GM06990 (cell line): ENCODE data around the gene C1orf116.
"Not testable (repeated sequence)": the region's sequence is repeated elsewhere in the genome, so short reads cannot be mapped to it uniquely, and the experiment has no call there.

Experiments
- DNase-seq: peaks from one replicate; pipeline ENCODE4 v3.0.0-alpha.2; 2011; ENCODE audit not compliant: insufficient read length; ENCODE audit errors: extremely low read depth
- H3K27me3 ChIP-seq: replicated peaks from 2 replicates; pipeline ENCODE4 v1.6.0; 2011; ENCODE audit warnings: low read length; ENCODE audit not compliant: control insufficient read depth, insufficient read depth
- H3K36me3 ChIP-seq: 2 replicates; pipeline ENCODE4 v1.5.1; 2011; ENCODE audit warnings: low read length; ENCODE audit not compliant: control insufficient read depth, insufficient read depth
- H3K4me3 ChIP-seq: replicated peaks from 2 replicates; pipeline ENCODE4 v1.5.1; 2011; ENCODE audit warnings: low read depth, mild to moderate bottlenecking, control low read depth, low read length
- TF ChIP-seq, protein P1 (sequence below): IDR thresholded peaks from 2 replicates; pipeline ENCODE4 v1.5.1; 2011; ENCODE audit warnings: low read length, control low read depth, mild to moderate bottlenecking, inconsistent platforms; ENCODE audit not compliant: insufficient read depth, poor library complexity, severe bottlenecking

The C1orf116 gene

DNA sequence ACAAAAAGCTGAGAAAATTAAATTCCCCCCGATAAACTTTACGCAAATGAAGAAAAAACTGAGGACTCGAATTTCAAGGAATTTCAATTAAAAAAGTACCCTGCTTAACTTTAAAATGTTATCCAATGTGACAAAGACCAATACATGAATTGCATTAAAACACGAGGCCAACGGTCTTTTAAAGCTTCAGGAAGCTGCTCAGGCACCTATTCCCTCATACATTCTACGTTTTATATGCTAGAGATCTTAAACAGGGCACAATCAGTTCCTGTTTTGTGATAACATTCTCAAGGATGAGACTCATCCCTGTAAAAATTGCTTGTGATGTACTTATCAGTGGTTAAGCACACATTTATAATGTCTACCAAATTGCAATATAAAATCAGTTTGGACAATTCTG, 15.5 kb upstream of the C1orf116 start:
- no peak for DNase-seq
- H3K27me3 ChIP-seq, result no peaks in the 10 kb centered on the region
- peaks cover 8% of the 10 kb centered on the region for H3K36me3 ChIP-seq
- TF ChIP-seq, protein P1, sequence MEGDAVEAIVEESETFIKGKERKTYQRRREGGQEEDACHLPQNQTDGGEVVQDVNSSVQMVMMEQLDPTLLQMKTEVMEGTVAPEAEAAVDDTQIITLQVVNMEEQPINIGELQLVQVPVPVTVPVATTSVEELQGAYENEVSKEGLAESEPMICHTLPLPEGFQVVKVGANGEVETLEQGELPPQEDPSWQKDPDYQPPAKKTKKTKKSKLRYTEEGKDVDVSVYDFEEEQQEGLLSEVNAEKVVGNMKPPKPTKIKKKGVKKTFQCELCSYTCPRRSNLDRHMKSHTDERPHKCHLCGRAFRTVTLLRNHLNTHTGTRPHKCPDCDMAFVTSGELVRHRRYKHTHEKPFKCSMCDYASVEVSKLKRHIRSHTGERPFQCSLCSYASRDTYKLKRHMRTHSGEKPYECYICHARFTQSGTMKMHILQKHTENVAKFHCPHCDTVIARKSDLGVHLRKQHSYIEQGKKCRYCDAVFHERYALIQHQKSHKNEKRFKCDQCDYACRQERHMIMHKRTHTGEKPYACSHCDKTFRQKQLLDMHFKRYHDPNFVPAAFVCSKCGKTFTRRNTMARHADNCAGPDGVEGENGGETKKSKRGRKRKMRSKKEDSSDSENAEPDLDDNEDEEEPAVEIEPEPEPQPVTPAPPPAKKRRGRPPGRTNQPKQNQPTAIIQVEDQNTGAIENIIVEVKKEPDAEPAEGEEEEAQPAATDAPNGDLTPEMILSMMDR, result no peak
- no peak overlapping the region for H3K4me3 ChIP-seq

DNA sequence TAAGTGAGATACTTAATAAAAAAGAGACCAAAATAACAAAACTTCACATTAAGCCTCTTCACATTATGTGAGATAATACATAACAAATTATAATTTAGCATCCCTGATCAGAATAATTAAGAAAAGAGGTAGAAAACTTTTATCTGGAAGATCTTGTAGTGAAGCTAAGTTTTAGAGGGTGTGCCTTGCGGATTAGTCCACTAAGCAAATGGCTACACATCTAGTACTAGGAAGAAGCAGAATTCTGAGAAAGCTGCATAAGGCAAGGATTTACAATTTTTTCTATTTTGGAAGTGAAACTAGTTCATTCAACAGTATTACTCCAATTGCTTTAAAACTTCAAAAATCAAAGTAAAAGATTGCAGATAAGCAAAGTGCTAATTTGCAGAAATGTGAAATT, 14.9 kb upstream of the C1orf116 start:
- Histone ChIP-seq H3K36me3 (peaks cover 8% of the 10 kb centered on the region), H3K4me3 (no peak overlapping the region), H3K27me3 (no peaks in the 10 kb centered on the region)
- TF ChIP-seq, protein P1, result no peak
- no peak for DNase-seq

DNA sequence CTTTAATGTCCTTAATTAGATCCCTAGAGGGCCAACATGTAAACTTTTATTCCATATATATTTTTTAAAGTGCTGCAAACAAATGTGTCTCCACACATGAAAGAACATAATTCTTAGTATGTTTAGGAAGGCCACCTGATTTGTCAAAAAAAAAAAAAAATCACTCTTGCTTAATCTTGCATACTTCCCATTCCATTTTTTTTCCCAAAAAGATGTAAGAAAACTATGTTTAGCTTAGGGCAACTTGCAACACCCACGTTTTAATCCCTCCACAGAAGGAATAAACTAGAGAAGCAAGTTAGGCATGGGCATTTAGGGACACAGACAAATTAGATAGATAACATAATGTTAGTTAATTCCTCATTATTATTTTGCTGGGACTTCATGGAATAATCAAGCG, 12.9 kb upstream of the C1orf116 start:
- Histone ChIP-seq H3K4me3 (no peak overlapping the region), H3K36me3 (peaks cover 8% of the 10 kb centered on the region), H3K27me3 (no peaks in the 10 kb centered on the region)
- DNase-seq, result no peak
- TF ChIP-seq, protein P1, result no peak

DNA sequence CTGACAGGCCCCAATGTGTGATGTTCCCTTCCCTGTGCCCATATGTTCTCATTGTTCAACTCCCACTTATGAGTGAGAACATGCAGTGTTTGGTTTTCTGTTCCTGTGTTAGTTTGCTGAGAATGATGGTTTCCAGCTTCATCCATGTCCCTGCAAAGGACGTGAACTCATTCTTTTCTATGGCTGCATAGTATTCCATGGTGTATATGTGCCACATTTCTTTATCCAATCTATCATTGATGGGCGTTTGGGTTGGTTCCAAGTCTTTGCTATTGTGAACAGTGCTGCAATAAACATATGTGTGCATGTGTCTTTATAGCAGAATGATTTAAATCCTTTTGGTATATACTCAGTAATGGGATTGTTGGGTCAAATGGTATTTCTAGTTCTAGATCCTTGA, 8.8 kb upstream of the C1orf116 start:
- not testable (repeated sequence) for H3K36me3 ChIP-seq, DNase-seq, H3K4me3 ChIP-seq, H3K27me3 ChIP-seq

DNA sequence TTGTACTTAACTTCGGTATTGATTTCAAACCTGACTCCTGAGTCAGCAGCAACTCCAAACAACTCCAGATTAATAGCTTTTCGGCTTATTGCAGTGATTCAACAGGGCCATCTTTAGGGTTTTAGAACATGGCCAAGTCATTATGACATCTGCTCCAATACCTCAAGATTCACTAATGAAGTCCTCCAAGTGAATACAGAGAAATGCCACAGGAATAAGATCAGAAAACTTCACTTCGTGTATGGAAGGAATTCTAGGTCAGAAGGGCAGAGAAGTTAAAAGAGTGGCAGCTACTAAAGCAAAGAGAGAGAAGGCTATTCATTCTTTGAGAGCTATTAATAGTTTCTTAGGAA, 7.6 kb upstream of the C1orf116 start:
- TF ChIP-seq, protein P1, result no peak

DNA sequence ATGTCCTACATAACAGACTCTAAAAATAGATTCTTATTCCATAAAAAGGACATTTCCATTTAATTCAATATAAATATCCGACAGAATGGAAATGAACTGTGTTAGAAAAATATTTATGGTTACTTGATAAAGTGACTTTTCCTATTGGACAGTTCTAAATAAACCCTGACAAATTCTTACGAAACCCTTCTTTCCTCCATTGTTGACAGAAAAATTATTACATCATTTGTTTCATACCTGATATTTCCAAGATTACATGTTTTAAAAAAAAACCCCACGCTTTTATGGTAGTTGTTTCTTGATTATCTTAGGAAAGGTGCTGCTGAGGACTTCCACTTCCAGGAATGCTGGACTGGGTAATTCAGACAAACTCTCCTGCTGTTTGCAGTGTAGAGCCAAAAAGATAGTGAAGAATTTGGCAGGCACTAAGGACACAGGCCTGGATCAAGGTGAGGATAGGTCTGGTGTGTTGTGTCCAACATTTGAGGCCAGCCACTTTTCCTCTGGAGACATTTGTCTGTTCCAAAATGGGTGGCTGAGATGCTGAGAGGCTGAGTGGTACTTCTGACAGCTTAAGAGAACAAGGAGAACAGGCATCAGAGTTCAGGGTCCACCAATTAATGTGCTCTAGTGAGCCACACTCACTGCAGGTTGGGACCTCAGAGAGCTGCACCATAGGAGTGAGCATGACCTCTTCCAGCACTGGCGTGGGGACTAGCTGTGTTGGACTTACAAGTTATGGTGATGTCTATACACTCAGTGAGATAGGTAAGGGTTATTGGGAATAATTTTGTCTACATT, 7.0 kb upstream of the C1orf116 start:
- no peak overlapping the region for H3K4me3 ChIP-seq
- no peaks in the 10 kb centered on the region; the same call in 1 of the 2 replicates for H3K36me3 ChIP-seq
- no peak for DNase-seq
- H3K27me3 ChIP-seq, result no peaks in the 10 kb centered on the region; the same call in 1 of the 2 replicates
- TF ChIP-seq, protein P1, result no peak

More for the DNA sequence above, 7.6 kb upstream of the C1orf116 start:
- Histone ChIP-seq H3K27me3 (no peaks in the 10 kb centered on the region; the same call in 1 of the 2 replicates), H3K36me3 (no peaks in the 10 kb centered on the region; the same call in 1 of the 2 replicates), H3K4me3 (no peak overlapping the region)
- DNase-seq, result no peak
